GM12878 (cell line): ENCODE results near the gene TCF7L1. TPM values are rescaled to one million over a fixed set of nuclear protein-coding genes. Genes with fewer than 3 reads are reported as not detected.

Experiments
- ATF3 ChIP-seq: IDR thresholded peaks from 2 replicates; pipeline ENCODE4 v1.6.1; 2011; ENCODE audit warnings: low read depth, mild to moderate bottlenecking, low read length, moderate library complexity, borderline replicate concordance; ENCODE audit errors: extremely low read depth
- CHD2 ChIP-seq: IDR thresholded peaks from 2 replicates; pipeline ENCODE4 v1.6.1; 2011; ENCODE audit warnings: low read depth, low read length, improper control_type of control experiment, borderline replicate concordance
- HDAC6 ChIP-seq: fragments of 200-600 bp; sonication (generic); IDR thresholded peaks from one replicate; pipeline ENCODE4 v1.8.0; 2017; ENCODE audit warnings: antibody characterized with exemption; ENCODE audit not compliant: unreplicated experiment
- HDGF ChIP-seq: fragments of 450-650 bp; IDR thresholded peaks from 2 replicates; pipeline ENCODE4 v1.6.1; 2016; ENCODE audit warnings: antibody characterized with exemption
- IKZF2 ChIP-seq, 2 experiments: fragments of 450-650 bp; IDR thresholded peaks; 2 replicates each; pipeline ENCODE4 v1.6.1; 2017; ENCODE audit warnings: mild to moderate bottlenecking in 2 of 2, moderate library complexity in 2 of 2
- MEF2A ChIP-seq: IDR thresholded peaks from 2 replicates; pipeline ENCODE4 v1.6.1; 2011; ENCODE audit warnings: low read depth, mild to moderate bottlenecking, low read length, moderate library complexity; ENCODE audit not compliant: insufficient read depth
- NBN ChIP-seq: fragments of 450-650 bp; IDR thresholded peaks from 2 replicates; pipeline ENCODE4 v1.6.1; 2016
- NR2C1 ChIP-seq: fragments of 450-650 bp; IDR thresholded peaks from 2 replicates; pipeline ENCODE4 v1.6.1; 2017; ENCODE audit warnings: antibody characterized with exemption, mild to moderate bottlenecking, moderate library complexity
- PKNOX1 ChIP-seq: fragments of 450-650 bp; IDR thresholded peaks from 2 replicates; pipeline ENCODE4 v1.6.1; 2016; ENCODE audit warnings: mild to moderate bottlenecking
- PML ChIP-seq: IDR thresholded peaks from 2 replicates; pipeline ENCODE4 v1.6.1; 2012; ENCODE audit warnings: low read length, inconsistent platforms
- SIN3A ChIP-seq: IDR thresholded peaks from 2 replicates; pipeline ENCODE4 v1.6.1; 2012; ENCODE audit warnings: low read depth, low read length, improper control_type of control experiment
- SIX5 ChIP-seq: IDR thresholded peaks from 2 replicates; pipeline ENCODE4 v1.6.1; 2011; ENCODE audit warnings: mild to moderate bottlenecking, low read depth, low read length, moderate library complexity; ENCODE audit not compliant: severe bottlenecking
- SREBF1 ChIP-seq: IDR thresholded peaks from 2 replicates; pipeline ENCODE4 v1.6.1; 2012; ENCODE audit warnings: mild to moderate bottlenecking, low read length
- TCF12 ChIP-seq: IDR thresholded peaks from 2 replicates; pipeline ENCODE4 v1.6.1; 2011; ENCODE audit warnings: low read depth, mild to moderate bottlenecking, low read length
- TCF3 ChIP-seq: IDR thresholded peaks from 2 replicates; pipeline ENCODE4 v1.6.1; 2012; ENCODE audit warnings: low read depth, mild to moderate bottlenecking, low read length, borderline replicate concordance; ENCODE audit not compliant: insufficient read depth
- ZBTB11 ChIP-seq: fragments of 450-650 bp; formaldehyde crosslinking; IDR thresholded peaks from 2 replicates; pipeline ENCODE4 v1.5.0; 2022; ENCODE audit warnings: mild to moderate bottlenecking, missing genetic modification characterization
- ZBTB40 ChIP-seq: fragments of 450-650 bp; IDR thresholded peaks from 2 replicates; pipeline ENCODE4 v1.6.1; 2016; ENCODE audit warnings: mild to moderate bottlenecking, moderate library complexity, borderline replicate concordance
- polyA plus RNA-seq, 11 experiments: library from polyadenylated mRNA; depleted of rRNA in 4 of 11; unstranded in 6 of 11; stranded (reverse) in 5 of 11; fragments of >200 nt; fragmentation: Nextera tagmentation in 4 of 11; fragmentation: Illumina TruSeq in 1 of 11; extraction: Ambion mirVana in 4 of 11; extraction: Trizol in 1 of 11; gene quantifications; 1 replicate in 1 of 11; 2 replicates in 10 of 11; pipeline versions ENCODE4 v1.2.1 to v1.2.3, GENCODE V29; 2011 to 2016; ENCODE audit warnings: inconsistent platforms in 2 of 11, missing spikeins in 2 of 11, low read depth in 1 of 11
- total RNA-seq, 4 experiments: library from RNA; depleted of rRNA in 3 of 4; stranded (reverse); fragments of >200 nt in 3 of 4; fragmentation: Illumina TruSeq in 1 of 4; extraction: Trizol in 1 of 4; gene quantifications; 2 replicates each; pipeline versions ENCODE4 v1.2.1 to v1.2.3, GENCODE V29; 2013 to 2021

TCF7L1 gene
- total and polyA plus RNA-seq, 10 of the 15 experiments (the other 5 are each of a cell fraction or from before 2014, with no cell fraction given): 0.03 to 0.11 (median 0.10) TPM; not detected in 7

GRCh38 chr2:85354286-85355072, 221.3 kb downstream of the TCF7L1 start, which contains the start of the genes ELMOD3 and RETSAT (continued):
- TF ChIP-seq ZBTB11 (CRISPR knock-in tag): no peak
- TF ChIP-seq MEF2A: 0 out of 2 replicates have a peak, but pooled peaks have one; percentile 56
- TF ChIP-seq HDAC6: peak; percentile 52
- TF ChIP-seq ZBTB40: peak; percentile 32; the same call in 1 of the 2 replicates
- TF ChIP-seq SIN3A: peak; percentile 82; the same call in 1 of the 2 replicates
- TF ChIP-seq NBN: peak; percentile 91
- TF ChIP-seq TCF12: peak; percentile 67
- peak; percentile 86 for TF ChIP-seq SREBF1
- TF ChIP-seq HDGF: 0 out of 2 replicates have a peak, but pooled peaks have one; percentile 46
- TF ChIP-seq SIX5: peak; percentile 96
- no peak for TF ChIP-seq ATF3
- peak; percentile 63 for TF ChIP-seq PKNOX1
- peak; percentile 83 for TF ChIP-seq PML
- TF ChIP-seq IKZF2 (IDR thresholded peaks at IDR 0.05): no peak
- peak; percentile 69; the same call in 1 of the 2 replicates for TF ChIP-seq TCF3
- peak; percentile 73 for TF ChIP-seq CHD2
- TF ChIP-seq NR2C1: no peak
- TF ChIP-seq, all 136 proteins: peak for 50
